T-helper 22 cell (primary cell): ENCODE measurements around the gene RNF151.
"Not testable (repeated sequence)": the region's sequence is repeated elsewhere in the genome, so short reads cannot be mapped to it uniquely, and the experiment has no call there.

Experiments
- DNase-seq: peaks from one replicate; pipeline ENCODE4 v3.0.0-alpha.2; 2020; ENCODE audit warnings: low read depth

The RNF151 gene, protein sequence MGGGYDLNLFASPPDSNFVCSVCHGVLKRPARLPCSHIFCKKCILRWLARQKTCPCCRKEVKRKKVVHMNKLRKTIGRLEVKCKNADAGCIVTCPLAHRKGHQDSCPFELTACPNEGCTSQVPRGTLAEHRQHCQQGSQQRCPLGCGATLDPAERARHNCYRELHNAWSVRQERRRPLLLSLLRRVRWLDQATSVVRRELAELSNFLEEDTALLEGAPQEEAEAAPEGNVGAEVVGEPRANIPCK

DNA sequence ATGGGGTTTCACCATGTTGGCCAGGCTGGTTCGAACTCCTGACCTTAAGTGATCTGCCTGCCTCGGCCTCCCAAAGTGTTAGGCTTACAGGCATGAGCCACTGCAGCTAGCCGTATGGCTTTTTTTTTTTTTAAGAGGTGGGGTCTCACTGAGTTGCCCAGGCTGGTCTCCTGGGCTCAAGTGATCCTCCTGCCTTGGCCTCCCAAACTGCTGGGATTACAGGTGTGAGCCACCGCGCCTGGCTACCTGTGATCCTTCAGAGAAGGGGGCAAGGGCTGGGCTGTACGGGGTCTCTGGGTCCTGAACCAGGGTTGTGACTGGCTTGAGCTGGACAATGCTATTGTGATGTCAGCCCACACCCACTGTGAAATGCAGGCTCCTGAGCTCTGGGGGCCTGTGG, at the start of gene RNF151:
TSS of gene RNF151 (plus strand) at position 397 of the 400 bp plus-strand sequence. CDS start 26 bp downstream, outside the sequence.
- no peak for DNase-seq

DNA sequence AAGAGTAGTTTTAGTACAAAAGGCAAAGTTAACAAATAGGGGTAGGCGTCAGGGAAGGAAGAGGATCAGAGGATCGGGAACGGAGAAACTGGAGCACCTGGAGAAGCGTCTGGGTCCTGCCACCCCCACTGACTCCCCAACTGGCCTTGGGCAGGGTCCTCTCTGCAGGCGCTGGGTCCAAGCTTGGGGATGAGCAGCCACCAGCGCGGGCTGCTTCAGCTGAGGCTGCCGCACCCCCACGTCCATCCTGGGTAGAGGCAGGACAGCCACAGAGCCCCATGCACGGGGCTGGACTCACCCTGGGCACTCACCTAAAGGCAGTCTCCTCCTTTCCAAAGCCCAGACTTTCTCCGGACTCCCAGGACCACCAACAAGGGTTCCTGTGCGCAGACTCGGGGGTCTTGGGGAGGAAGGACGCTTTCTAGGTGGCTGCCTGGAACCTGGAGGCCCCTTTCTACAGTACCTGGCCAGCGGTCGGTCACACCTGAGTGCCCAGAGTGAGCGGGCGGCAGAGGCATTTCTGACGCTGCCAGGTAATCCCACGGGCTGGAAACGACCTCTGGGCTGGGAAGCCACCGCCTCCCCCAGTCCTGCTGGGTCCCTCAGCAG, 49.5 kb upstream of the RNF151 start:
- no peak for DNase-seq

DNA sequence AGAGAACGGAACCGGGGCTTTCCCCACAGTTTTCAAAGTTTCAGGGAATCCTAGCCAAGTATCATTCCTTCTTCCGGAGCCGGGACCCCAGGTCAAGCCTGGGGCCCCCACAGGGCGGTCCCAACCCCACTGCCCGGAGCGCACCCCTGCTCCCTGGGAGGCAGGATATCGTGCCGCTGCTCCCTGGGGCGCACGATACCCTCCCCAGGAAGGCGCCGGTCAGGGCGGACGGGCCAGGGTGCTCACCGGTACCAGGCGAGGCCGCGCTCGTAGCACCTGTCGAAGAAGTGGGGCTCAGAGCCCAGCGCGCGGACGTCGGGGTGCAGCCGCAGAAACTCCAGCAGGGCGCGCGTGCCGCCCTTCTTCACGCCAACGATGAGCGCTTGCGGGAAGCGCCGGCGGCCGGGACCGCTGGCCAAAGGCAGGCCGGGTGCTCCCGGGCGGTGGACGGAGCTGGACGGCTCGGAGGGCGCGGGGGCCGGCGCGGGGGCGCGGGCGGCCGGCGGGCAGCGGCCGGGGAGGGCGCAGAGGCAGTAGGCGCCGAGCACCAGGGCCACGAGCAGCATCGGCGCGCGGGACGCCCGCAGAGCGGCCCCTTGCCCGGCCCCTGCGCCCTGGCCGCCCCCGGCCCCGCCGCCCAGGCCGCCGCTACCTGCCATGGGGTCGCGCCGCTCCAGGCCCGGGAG, 48.8 kb upstream of the RNF151 start:
- no peak for DNase-seq

DNA sequence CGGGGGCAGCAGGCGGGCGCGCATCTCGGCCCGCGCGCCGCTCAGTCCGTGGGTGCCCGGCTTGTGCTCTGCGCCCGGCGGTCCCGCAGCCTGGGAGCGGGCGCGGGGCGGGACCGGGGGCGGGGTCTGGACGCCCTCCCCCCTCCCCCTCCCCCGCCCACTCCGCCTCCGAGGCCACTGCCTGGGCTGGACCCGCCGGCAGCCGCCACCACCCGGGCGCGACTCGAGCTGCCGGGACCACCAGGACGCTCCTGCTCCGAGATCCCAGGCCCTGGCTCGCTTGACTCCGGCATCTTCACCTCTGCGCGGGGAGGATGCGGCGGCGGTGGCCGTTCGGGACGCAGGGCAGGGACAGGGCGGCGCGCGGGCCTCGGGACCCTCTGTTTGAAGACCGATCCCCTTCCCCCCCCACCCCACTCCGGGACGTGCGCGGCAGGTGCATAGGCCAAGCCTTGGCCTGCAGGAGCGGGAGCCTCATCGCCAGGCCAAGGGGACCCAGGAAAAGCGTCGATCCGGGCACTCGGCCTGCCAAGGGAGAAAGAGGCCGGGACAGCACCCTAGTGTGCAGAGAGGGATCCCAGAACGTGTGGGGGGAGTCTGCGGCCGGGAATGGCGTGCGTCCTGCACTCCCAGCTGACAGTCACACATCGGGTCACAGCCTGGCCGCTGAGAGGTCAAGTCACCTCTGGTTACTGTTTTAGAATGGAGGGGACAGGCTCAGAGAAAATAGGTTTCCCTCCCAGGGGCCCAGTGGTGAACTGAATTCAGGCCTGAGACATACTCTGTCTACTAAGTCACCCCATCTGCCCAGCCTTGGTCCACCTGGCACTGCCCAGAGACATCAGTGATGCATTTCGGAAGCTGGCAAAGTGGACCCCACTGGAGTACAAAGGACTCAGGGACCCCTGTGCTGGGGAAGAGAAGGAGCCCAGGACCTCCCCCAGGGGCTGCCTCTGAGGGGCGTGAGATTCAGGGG, 48.0 kb upstream of the RNF151 start, which contains the start of gene HS3ST6:
TSS of gene HS3ST6 (minus strand) at position 65 of the 976 bp plus-strand sequence. CDS start 92 bp downstream, outside the sequence.
- DNase-seq, result no peak

DNA sequence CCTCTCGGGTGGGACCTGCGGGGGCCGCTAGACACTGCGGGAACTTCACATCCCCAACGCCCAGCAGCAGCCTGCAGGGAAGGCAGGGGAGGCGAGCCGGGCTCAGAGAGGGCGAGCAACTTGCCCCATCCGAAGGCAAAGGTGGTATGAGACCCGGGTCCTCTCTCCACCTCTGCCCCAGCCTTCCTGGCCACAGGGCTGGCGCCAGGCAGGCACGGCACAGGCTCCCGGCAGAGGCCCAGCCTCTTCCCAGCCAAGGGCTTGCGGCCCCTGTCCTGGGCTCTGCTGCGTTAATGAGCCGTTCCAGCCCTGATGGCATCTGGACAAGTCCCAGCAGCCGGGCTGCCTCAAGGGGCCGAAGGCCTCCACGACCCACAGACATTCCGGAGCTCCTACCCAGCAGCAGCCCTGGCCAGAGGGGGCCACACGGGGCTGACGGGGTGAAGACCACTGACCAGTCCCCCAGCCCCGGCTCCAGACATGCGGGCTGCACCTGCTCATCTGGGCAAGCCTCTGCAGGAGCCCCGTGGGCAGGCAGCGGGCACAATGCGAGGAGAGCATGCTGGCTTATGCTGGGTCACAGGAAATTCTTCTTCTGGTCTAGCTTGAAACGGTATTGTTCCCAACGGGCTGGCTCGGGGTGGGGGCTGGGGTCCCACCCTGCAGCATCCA, 47.2 kb upstream of the RNF151 start:
- DNase-seq, result no peak

DNA sequence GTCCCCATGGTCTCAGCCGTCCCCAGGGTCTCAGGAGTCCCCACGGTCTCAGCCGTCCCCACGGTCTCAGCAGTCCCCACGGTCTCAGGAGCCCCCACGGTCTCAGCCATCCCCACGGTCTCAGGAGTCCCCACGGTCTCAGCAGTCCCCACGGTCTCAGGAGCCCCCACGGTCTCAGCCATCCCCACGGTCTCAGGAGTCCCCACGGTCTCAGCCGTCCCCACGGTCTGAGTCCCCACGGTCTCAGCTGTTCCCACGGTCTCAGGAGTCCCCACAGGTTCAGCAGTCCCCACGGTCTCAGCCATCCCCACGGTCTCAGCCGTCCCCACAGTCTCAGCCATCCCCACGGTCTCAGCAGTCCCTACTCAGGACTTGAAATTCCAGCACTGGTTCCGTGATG, 46.5 kb upstream of the RNF151 start:
- not testable (repeated sequence) for DNase-seq

DNA sequence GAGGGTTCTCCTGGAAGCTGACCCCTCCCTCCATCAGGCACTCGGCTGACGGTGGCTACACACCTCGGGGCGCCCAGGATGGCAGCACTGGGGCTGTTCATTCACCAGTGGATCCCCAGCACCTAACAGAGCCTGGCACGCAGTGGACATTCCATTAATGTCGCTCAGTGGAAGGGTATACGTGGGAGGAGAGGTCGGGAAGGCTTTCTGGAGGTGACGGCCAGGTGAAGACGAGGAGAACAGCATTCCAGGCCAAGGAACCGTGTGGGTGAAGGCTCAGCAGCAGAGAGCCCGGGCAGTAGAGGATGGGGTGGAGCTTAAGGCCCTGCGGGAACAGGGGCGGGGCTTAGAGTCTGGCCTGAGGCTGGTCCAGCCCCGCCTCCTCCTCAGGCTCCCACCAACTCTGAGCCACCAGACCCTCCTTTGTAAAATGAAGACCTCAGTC, 45.9 kb upstream of the RNF151 start:
- DNase-seq, result no peak

DNA sequence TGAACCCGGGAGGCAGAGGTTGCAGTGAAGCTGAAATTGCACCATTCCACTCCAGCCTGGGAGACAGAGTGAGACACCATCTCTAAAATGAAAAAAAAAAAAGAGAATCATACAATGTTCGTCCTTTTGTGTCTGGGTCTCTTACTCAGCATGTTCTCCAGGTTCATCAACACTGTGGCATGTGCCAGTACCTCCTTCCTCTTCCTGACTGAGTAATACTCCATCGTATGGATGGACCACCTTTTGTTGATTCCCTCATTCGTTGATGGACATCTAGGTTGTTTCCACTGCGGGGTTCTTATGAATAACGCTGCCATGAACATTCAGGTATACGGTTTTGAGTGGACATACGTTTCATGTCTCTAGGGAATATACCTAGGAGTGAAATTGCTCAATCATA, 44.3 kb upstream of the RNF151 start:
- DNase-seq, result no peak

DNA sequence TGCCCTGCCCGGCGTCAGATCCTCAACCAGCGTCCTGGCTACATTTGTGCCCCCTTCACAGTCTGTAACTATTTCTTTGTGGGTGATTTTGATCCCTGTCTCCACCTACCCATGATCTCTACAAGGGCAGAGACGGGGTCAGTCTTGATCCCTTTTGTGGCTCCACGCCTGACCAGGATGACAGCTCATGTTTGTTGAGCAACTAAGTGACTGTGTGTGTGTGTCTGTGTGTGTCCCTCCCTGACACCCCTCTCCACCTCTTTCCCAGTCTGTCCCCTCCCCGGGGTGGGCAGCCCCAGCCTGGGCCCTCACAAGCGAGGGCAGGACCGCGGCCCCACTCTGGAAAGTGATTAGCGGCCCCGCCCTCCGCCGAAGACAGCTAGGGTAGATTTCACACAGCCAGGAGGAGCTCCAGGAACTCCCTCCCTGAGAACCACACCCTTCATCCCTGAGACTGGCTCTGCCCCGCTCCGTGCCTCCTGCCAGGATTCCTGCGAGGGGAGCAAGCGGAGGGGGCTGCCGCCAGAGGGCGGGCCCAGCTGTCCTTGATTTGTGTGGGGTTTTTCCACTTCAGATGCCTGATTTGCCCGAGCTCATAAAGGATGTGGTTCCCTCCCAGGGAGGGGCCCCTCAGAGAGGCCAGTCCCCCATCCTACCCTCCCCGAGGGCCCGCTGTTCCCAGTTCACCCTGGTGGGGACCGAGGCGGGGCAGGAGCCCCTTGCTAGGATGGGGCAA, 43.2 kb upstream of the RNF151 start:
- no peak for DNase-seq

DNA sequence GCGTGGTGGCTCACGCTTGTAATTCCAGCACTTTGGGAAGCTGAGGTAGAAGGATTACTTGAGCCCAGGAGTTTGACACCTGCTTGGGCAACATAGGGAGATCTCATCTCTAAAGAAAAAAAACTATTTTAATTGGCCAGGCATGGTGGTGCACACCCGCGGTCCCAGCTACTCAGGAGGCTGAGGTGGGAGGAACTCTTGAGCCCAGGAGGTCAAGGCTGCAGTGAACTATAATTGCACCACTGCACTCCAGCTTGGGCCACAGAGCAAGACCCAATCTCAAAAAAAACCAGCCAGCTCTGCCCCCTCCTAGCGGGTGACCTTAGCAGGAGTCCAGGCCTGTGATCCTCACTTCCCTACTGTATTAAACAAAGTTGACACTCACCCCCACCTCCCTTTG, 42.6 kb upstream of the RNF151 start:
- DNase-seq, result no peak

DNA sequence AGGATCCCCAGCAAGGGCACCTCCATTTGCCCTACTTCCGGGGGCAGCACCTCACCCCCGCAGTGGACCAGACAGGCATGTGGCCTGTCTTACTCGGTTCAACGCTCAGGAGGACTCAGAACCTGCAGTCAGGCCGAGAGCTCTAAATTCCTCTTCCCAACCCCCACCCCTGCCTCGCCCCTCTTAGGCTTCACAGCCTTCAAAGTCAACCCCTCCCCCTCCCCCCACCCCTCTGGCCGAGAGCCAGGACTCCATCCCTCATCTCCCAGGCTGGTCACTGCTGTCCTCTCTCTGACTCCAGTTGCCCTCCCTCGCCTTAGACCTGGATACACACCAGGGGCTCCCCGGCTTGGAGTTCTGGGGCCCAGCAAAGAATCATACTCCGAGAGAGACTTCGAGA, 40.4 kb upstream of the RNF151 start:
- DNase-seq, result no peak

DNA sequence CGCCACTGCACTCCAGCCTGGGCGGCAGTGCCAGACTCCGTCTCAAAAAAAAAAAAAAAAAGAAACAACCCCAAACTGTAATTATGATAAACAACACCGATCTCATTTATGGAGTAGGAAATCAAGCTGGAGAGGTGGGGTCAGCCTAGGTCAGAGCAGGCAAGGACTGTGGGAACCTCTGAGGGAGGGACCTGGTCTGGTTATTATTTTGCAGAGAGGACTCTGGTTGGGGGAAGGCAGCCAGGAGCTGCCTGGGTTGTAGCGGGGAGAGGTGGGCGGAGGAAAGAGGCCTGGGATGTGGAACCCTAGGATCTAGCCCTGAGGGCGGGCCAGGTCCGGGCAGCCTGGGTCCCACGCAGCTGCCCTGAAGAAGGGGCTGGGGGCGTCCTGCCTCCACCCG, 37.6 kb upstream of the RNF151 start:
- no peak for DNase-seq

DNA sequence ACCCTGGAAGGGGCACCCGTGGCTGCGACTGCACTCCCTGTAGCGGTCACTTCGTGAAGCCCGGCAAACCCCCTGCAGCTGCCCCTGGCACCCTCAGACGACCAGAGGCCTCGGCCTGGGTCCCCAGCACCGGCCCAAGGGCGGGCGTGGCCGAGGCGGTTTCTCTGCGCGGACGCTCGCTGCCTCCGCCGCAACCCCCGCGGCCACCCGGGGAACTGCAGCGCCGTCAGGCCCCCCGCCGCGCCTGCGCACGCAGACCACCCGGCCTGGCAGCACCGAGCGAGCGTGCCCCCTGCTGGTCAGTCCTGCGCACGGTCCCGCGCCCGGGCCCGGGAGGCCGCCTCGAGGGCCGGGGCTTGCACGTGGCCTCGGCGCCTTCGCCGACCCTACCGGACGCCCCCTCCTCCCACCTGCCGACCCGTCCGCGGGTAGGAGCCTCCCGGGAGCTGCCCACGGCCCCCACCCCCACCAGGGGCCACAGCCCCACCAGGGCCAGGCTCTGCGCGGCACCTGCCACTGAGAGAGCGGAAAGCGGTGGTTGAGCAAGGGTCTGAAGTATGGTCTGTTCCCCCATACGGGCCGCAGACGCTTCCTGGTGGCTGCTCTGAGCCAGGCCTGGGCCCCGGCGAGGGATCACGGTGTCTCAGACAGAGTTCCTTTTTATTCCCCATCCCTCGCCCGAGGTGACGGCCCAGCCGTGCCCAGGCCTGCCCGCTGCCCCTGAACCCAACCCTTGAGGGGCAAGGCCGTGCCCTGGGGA, 36.9 kb upstream of the RNF151 start:
- DNase-seq, result peak; percentile 76

DNA sequence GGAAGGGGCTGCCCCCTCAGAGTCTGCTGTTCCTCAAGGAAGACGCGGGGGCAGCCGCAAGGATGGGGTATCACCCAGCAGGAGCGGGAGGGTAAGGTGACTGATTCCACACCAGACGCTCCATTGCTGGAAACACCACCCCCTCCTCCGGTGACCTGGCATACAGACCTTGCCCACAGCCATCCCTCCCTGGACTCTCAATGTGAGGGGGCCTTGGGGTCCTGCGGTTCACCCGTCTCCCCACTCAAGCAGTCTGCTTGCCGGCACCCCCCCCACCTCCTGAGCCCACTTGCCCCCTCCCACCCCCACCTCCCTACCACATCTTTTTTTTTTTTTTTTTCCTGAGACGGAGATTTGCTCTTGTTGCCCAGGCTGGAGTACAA, 36.3 kb upstream of the RNF151 start:
- DNase-seq, result no peak

DNA sequence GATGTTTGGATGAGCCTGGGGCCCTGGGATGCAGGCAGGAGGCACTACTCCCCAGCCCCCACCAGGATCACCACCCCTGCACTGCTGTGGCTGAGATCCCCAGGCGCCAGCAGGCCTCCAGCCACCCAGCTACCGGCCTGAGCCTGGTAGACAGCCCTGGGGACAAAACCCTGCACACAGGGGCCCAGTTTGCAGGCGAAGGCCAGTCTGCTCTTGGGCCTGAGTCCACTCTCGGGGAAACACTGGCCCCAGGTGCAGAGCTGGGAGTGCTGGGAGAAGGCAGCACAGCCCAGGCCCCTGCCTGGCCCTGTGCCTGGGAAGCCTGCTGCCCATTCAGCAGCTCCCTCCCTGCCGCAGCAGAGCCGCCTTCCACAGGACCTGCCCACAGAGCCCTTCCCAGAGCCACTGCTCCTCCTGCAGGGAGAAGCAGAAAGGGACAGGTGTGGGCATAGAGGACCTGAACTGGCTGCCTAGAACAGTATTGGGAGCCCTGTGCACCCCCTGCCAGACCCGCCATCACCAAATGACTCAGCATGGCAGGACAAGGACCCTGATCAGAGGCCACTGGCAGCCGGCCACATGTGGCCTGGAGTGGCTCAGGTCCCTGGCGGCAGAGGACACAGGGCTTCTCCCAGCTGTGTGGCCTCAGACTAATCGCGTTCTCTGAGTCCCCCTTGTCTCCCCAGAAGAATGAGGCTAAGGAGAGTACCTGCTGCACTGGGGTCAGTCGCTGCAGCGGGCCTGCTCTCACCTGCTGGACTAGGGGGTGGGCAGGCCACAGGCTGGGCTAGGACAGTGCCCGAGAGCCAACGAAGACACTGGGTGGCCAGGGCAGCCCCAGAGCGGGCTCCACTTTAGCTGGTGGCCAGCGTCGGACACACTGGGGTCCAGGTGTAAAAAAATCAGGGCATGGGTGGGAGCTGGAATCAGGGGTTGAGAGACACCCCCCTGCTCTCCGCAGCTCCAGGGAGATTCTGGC, 34.3 kb upstream of the RNF151 start:
- no peak for DNase-seq

DNA sequence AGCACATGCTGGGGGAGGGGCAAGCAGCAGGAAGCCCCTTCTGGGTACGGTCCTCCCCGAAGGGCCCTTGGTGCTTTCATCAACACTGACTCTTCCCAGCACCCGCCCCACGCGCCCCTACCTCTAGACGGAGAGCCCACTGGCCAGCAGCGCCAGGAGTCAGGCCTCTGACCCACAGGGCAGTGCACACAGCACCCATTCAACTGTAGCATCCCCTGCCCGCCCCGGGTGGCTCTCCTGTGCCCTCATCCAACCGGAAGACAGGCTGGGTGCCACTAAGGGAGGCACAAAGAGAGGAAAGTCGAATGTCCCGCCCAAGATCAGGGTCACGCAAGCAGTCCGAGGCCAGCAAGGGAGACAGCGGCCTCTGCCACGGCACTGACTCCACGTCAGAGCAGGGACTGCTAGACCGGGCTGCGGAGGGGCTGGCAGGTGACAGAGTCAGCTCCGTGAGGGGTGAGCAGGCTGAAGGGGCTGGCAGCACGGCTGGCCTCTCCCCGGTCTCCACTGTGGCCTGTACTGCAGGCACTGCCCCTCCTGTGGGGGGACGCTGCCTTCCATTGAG, 33.5 kb upstream of the RNF151 start:
- DNase-seq, result no peak

DNA sequence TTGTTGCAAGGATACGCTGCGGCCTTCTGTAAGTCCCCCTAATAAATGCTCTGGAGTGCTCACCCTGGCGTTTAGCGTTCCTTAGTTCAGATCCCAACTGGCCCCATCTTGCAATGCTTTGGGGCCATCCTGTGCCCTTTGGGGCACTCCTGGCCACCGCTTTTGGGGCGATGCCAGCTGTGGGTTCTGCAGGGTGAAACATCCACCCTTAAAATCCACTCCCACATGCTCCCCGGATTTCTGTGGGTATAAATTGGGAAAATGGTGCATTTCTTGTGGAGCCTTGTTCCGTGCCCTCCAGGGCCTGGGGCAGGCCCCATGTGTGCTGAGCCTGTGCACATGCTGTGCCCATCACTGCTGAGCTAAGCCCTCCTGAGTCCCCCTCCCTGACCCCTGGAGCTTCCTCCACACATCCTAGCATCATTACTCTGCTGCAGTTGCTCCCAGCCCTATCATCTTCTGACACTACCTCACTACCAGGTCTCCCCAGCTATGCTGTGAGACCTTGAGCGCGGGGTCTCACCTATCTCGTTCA, 29.6 kb upstream of the RNF151 start:
- DNase-seq, result no peak

DNA sequence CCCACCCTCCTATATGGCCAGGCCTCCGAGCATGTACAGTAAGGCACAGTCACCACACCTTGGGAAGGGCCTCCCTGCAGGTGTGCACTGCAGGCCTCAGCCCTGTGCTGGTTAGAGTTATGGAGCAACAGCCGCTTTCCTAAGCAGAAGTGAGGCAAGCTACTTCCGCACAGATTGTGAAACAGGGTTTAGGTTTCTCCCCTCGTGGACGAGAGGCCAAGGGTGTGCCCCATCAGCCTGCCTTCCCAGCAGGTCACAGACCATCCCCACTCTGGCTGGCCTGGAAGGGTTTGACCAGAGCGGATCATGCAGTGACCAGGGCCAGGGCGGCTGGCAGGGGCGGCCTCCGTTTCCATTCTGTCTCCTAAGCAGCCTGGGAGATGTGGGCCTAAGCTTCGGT, 28.3 kb upstream of the RNF151 start:
- DNase-seq, result no peak
